ENCODE results near the gene BARX2.

- no peak for TF ChIP-seq ZNF155 (tag by site-specific recombination; IDR thresholded peaks at IDR 0.05)
- no peak for TF ChIP-seq ZFP69B (tag by site-specific recombination; IDR thresholded peaks at IDR 0.05)
- no peak for TF ChIP-seq CTCF (tag by site-specific recombination; IDR thresholded peaks at IDR 0.05)
- no peak for TF ChIP-seq ZFP3 (tag by site-specific recombination; IDR thresholded peaks at IDR 0.05; ENCODE audit: low read depth)
- TF ChIP-seq TCF7L2 (IDR thresholded peaks at IDR 0.05; ENCODE audit: borderline replicate concordance, low read depth, low read length): no peak
- no peak for TF ChIP-seq ZNF148 (tag by site-specific recombination; IDR thresholded peaks at IDR 0.05; ENCODE audit: borderline replicate concordance)
Observed at GRCh38 chr11:129410395-129410960, 34.8 kb downstream of the BARX2 start.

Data from HEK293 (cell line).